Mesendoderm (in vitro differentiated cells): ENCODE data around the gene POLD4.
A peak's percentile ranks its signal among the peaks of the same experiment; 100 is the strongest.

Experiments
- DNase-seq: peaks from one replicate; pipeline ENCODE4 v3.0.0; 2013
- H2AK5ac ChIP-seq: 2 replicates; pipeline ENCODE4 v1.6.1; 2013; ENCODE audit warnings: low read length, inconsistent platforms
- H2BK120ac ChIP-seq: 2 replicates; pipeline ENCODE4 v1.6.1; 2013; ENCODE audit warnings: low read depth, mild to moderate bottlenecking, low read length, moderate library complexity, mixed read lengths
- H2BK15ac ChIP-seq: replicated peaks from 2 replicates; pipeline ENCODE4 v1.6.1; 2013; ENCODE audit warnings: low read depth, mild to moderate bottlenecking, moderate library complexity
- H2BK5ac ChIP-seq: 2 replicates; pipeline ENCODE4 v1.6.1; 2013; ENCODE audit warnings: low read length, inconsistent platforms
- H3K18ac ChIP-seq: 2 replicates; pipeline ENCODE4 v1.6.1; 2013; ENCODE audit warnings: mild to moderate bottlenecking, low read length, mixed read lengths
- H3K23ac ChIP-seq: one replicate; pipeline ENCODE4 v1.6.1; 2013; ENCODE audit warnings: low read length
- H3K27ac ChIP-seq: 2 replicates; pipeline ENCODE4 v1.5.1; 2013; ENCODE audit warnings: low read depth, mild to moderate bottlenecking, inconsistent platforms, low read length, moderate library complexity
- H3K27me3 ChIP-seq: 2 replicates; pipeline ENCODE4 v1.6.1; 2013; ENCODE audit warnings: low read length, control low read depth, mild to moderate bottlenecking, inconsistent platforms; ENCODE audit not compliant: insufficient read depth, poor library complexity
- H3K36me3 ChIP-seq: 2 replicates; pipeline ENCODE4 v1.6.1; 2013; ENCODE audit warnings: low read length, inconsistent platforms; ENCODE audit not compliant: control insufficient read depth, insufficient read depth
- H3K4ac ChIP-seq: one replicate; pipeline ENCODE4 v1.6.1; 2013; ENCODE audit warnings: low read depth, mild to moderate bottlenecking, low read length, moderate library complexity
- H3K4me1 ChIP-seq: 2 replicates; pipeline ENCODE4 v1.6.1; 2013; ENCODE audit warnings: low read depth, low read length, inconsistent platforms; ENCODE audit not compliant: control insufficient read depth
- H3K4me2 ChIP-seq: 2 replicates; pipeline ENCODE4 v1.6.1; 2013; ENCODE audit warnings: low read length
- H3K4me3 ChIP-seq: 2 replicates; pipeline ENCODE4 v1.5.1; 2013; ENCODE audit warnings: mild to moderate bottlenecking, low read length
- H3K56ac ChIP-seq: one replicate; pipeline ENCODE4 v1.6.1; 2013; ENCODE audit warnings: low read length
- H3K79me1 ChIP-seq: 2 replicates; pipeline ENCODE4 v1.6.1; 2013; ENCODE audit warnings: low read length, inconsistent platforms
- H3K79me2 ChIP-seq: 2 replicates; pipeline ENCODE4 v1.6.1; 2013; ENCODE audit warnings: mild to moderate bottlenecking, low read length; ENCODE audit not compliant: control insufficient read depth, insufficient read depth
- H3K9ac ChIP-seq: 2 replicates; pipeline ENCODE4 v1.6.1; 2013; ENCODE audit warnings: low read length, inconsistent platforms
- H4K5ac ChIP-seq: one replicate; pipeline ENCODE4 v1.6.1; 2013; ENCODE audit warnings: low read length
- H4K8ac ChIP-seq: one replicate; pipeline ENCODE4 v1.6.1; 2013; ENCODE audit warnings: low read depth, mild to moderate bottlenecking, control low read depth, low read length, moderate library complexity
- WGBS: extraction: QIAGEN DNeasy Blood & Tissue Kit; methylation state at CpG from one replicate; pipeline ENCODE4 v1.1.7; 2013; ENCODE audit warnings: low lambda C conversion rate, missing lambda C conversion rate; ENCODE audit not compliant: insufficient coverage; ENCODE audit errors: extremely low coverage; 5-methylcytosine and 5-hydroxymethylcytosine counted together

The POLD4 gene

GRCh38 chr11:67354075-67355022 is 1.0 kb upstream of the POLD4 start:
- peak; percentile 82 for DNase-seq
- H3K36me3 ChIP-seq, result no peaks in the 10 kb centered on the region
- H3K4me1 ChIP-seq, result peaks cover 12% of the 10 kb centered on the region
- H3K56ac ChIP-seq, result peak overlapping the region; percentile 75
- H2AK5ac ChIP-seq, result peak overlapping the region; percentile 49
- H2BK5ac ChIP-seq, result peak overlapping the region; percentile 58
- no peak overlapping the region for H2BK120ac ChIP-seq
- no peaks in the 10 kb centered on the region for H3K79me2 ChIP-seq
- H3K23ac ChIP-seq, result no peak overlapping the region
- no peak overlapping the region for H4K8ac ChIP-seq
- WGBS, result no CpG with 5 or more reads among the region's 8 CpGs
- H3K4me2 ChIP-seq, result peak overlapping the region; percentile 53
- H3K4ac ChIP-seq, result peak overlapping the region; percentile 28
- no peaks in the 10 kb centered on the region for H3K79me1 ChIP-seq
- H2BK15ac ChIP-seq, result no peak overlapping the region
- H3K27ac ChIP-seq, result peak overlapping the region; percentile 86
- no peaks in the 10 kb centered on the region for H3K27me3 ChIP-seq
- peak overlapping the region; percentile 42 for H3K18ac ChIP-seq
- peak overlapping the region; percentile 5 for H3K4me3 ChIP-seq
- H4K5ac ChIP-seq, result no peak overlapping the region
- H3K9ac ChIP-seq, result peak overlapping the region; percentile 76

GRCh38 chr11:67352546-67353316 is 615 bp downstream of the POLD4 start:
- Histone ChIP-seq H4K8ac (no peak overlapping the region), H3K56ac (peak overlapping the region; percentile 86), H4K5ac (no peak overlapping the region), H3K4ac (no peak overlapping the region), H3K9ac (peak overlapping the region; percentile 76), H2BK120ac (no peak overlapping the region), H3K18ac (peak overlapping the region; percentile 11), H3K27me3 (no peaks in the 10 kb centered on the region), H3K23ac (no peak overlapping the region), H3K4me3 (peak overlapping the region; percentile 54), H3K27ac (peak overlapping the region; percentile 89), H2BK5ac (peak overlapping the region; percentile 71), H3K4me1 (peaks cover 12% of the 10 kb centered on the region), H3K36me3 (no peaks in the 10 kb centered on the region), H3K79me1 (no peaks in the 10 kb centered on the region), H3K4me2 (peak overlapping the region; percentile 88), H2AK5ac (peak overlapping the region; percentile 7), H3K79me2 (no peaks in the 10 kb centered on the region), H2BK15ac (no peak overlapping the region)
- no peak for DNase-seq
- WGBS, result no CpG with 5 or more reads among the region's 25 CpGs

- Histone ChIP-seq H3K4ac (no peak overlapping the region), H3K9ac (no peak overlapping the region), H3K4me1 (peaks cover 9% of the 10 kb centered on the region), H3K18ac (no peak overlapping the region), H3K4me2 (no peak overlapping the region), H3K27me3 (no peaks in the 10 kb centered on the region), H4K5ac (no peak overlapping the region), H2BK120ac (no peak overlapping the region), H4K8ac (no peak overlapping the region), H3K27ac (no peak overlapping the region), H3K36me3 (no peaks in the 10 kb centered on the region), H3K23ac (no peak overlapping the region), H3K4me3 (no peak overlapping the region), H3K79me1 (no peaks in the 10 kb centered on the region), H2BK5ac (no peak overlapping the region), H2AK5ac (no peak overlapping the region), H3K56ac (no peak overlapping the region), H3K79me2 (no peaks in the 10 kb centered on the region), H2BK15ac (no peak overlapping the region)
- WGBS, result no CpG with 5 or more reads among the region's 11 CpGs
- peak; percentile 87 for DNase-seq
Measured at GRCh38 chr11:67351275-67352005, 1.9 kb downstream of the POLD4 start.

- Histone ChIP-seq H3K36me3 (no peaks in the 10 kb centered on the region), H3K4ac (no peak overlapping the region), H3K23ac (no peak overlapping the region), H3K18ac (no peak overlapping the region), H4K5ac (no peak overlapping the region), H3K4me1 (peaks cover 9% of the 10 kb centered on the region), H4K8ac (no peak overlapping the region), H3K27ac (no peak overlapping the region), H2BK15ac (no peak overlapping the region), H3K4me2 (no peak overlapping the region), H2AK5ac (no peak overlapping the region), H2BK120ac (no peak overlapping the region), H2BK5ac (no peak overlapping the region), H3K9ac (no peak overlapping the region), H3K56ac (no peak overlapping the region), H3K4me3 (no peak overlapping the region), H3K79me2 (no peaks in the 10 kb centered on the region), H3K27me3 (no peaks in the 10 kb centered on the region), H3K79me1 (no peaks in the 10 kb centered on the region)
- WGBS, result no CpG with 5 or more reads among the region's 4 CpGs
- no peak for DNase-seq
Measured at GRCh38 chr11:67349928-67350465, 3.3 kb downstream of the POLD4 start.

- no peak overlapping the region for H3K4me3 ChIP-seq
- no peaks in the 10 kb centered on the region for H3K27me3 ChIP-seq
Measured at GRCh38 chr11:67349457-67349856, 3.9 kb downstream of the POLD4 start.

More at GRCh38 chr11:67349457-67349856, 3.9 kb downstream of the POLD4 start:
- H3K4me1 ChIP-seq, result peaks cover 8% of the 10 kb centered on the region
- H3K27ac ChIP-seq, result no peak overlapping the region
- no CpG with 5 or more reads among the region's 2 CpGs for WGBS
- H3K36me3 ChIP-seq, result no peaks in the 10 kb centered on the region
- no peak overlapping the region for H3K9ac ChIP-seq
- H2BK5ac ChIP-seq, result no peak overlapping the region
- no peak overlapping the region for H2BK15ac ChIP-seq
- no peak overlapping the region for H4K8ac ChIP-seq
- no peak overlapping the region for H3K4me2 ChIP-seq
- H3K79me1 ChIP-seq, result no peaks in the 10 kb centered on the region
- H3K4ac ChIP-seq, result no peak overlapping the region
- H4K5ac ChIP-seq, result no peak overlapping the region
- no peak overlapping the region for H3K18ac ChIP-seq
- H3K56ac ChIP-seq, result no peak overlapping the region
- no peak for DNase-seq
- no peaks in the 10 kb centered on the region for H3K79me2 ChIP-seq
- no peak overlapping the region for H3K23ac ChIP-seq
- H2AK5ac ChIP-seq, result no peak overlapping the region
- no peak overlapping the region for H2BK120ac ChIP-seq
